ENCODE results near the gene MT1H.
"Not testable (repeated sequence)": the region's sequence is repeated elsewhere in the genome, so short reads cannot be mapped to it uniquely, and the experiment has no call there.

Gene MT1H

GRCh38 chr16:56669005-56669839 lies at the start of gene MT1H:
MT1H (plus strand) TSS chr16:56669814; CDS start chr16:56669885, 71 bp downstream.
- no peak for DNase-seq

DNA sequence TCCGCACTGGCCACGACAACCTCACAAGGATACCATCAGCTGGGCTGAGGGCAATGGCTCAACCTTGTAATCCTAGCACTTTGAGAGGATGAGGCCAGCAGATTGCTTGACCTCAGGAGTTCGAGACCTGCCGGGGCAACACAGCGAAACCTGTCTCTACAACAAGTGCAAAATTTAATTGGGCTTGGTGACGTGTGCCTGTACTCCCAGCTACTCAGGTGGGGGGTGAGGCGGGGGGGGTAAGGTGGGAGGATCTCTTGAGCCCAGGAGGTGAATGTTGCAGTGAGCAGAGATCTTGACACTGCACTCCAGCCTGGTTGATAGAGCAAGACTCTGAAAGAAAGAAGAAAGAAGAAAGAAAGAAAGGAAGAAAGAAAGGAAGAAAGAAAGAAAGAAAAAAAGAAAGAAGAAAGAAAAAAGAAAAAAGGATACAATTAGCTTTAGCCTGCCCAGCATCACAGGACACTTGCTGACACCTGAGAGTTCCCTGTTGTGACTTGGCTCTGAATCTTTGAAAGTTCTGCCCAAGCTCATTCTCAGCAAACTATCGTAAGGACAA lies 49.2 kb upstream of the MT1H start:
- DNase-seq: no peak

DNA sequence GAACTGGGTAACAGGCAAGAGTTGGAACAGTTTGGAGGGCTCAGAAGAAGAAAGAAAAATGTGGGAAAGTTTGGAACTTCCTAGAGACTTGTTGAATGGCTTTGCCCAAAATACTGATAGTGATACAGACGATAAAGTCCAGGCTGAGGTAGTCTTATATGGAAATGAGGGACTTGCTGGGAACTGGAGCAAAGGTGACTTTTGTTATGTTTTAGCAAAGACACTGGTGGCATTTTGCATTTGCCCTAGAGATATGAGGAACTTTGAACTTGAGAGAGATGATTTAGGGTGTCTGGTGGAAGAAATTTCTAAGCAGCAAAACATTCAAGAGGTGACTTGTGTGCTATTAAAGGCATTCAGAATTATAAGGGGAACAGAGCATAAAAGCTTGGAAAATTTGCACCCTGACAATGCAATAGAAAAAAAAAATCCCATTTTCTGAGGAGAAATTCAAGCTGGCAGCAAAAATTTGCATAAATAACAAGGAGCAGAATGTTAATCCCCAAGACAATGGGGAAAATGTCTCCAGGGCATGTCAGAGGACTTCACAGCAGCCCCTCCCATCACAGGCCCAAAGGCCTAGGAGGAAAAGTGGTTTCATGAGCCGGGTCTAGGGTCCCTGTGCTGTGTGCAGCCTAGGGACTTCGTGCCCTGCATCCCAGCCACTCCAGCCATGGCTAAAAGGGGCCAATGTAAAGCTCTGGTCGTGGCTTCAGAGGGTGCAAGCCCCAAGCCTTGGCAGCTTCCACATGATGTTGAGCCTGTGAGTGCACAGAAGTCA lies 47.8 kb upstream of the MT1H start:
- not testable (repeated sequence) for DNase-seq

GRCh38 chr16:56623184-56623583 lies 46.4 kb upstream of the MT1H start:
- not testable (repeated sequence) for DNase-seq

DNA sequence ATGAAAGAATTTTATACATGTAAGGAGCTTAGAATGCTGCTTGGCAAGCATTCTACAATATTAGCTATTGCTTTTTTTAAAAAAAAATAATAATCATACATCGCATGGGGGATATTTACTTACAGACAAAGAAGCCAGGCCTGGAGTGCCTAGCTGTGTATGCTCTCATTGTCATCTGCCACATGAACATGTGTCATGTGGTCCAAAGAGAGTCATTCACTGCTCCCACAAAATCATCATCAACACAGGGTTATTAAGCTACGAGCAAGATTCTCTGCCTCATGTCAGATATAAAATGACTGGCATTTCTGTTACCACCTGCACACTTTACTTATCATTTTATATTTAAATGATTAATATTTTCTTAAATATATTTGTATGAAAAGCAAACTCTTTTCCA lies 46.0 kb upstream of the MT1H start:
- DNase-seq: no peak

DNA sequence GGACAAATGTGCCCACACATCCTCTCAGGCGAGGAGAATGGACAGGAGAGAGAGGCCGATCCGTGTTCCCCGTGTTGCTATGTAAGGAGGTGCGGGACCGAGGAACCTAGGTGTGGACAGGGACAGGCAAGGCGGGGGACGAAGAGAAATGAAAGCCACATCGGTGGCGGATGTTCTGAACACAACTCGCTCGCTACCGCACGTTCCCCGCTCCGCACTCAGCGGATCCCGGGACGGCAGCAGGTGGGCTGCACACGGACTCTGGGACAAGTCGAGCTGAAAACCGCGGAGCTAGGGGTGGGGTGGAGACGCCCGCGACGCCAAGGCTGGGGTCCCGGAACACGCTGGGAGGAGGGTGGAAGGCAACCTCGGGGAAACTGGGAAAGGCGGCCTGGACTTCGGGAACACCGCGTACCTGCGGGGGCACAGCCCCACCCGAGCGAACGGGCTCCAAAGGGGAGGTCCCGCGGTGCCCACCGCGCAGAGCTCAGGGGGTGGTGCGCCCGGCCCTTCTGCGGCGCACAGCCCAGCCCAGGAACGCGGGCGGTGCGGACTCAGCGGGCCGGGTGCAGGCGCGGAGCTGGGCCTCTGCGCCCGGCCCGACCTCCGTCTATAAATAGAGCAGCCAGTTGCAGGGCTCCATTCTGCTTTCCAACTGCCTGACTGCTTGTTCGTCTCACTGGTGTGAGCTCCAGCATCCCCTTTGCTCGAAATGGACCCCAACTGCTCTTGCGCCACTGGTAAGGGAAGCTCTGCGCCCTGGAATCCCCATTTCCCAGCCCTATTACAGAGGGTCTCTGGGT lies 44.3 kb upstream of the MT1H start, which contains the start of gene MT1E:
Gene MT1E (plus strand): TSS at position 642 of the 803 bp plus-strand sequence. CDS start 71 bp downstream, at position 713.
- peak; percentile 73 for DNase-seq

DNA sequence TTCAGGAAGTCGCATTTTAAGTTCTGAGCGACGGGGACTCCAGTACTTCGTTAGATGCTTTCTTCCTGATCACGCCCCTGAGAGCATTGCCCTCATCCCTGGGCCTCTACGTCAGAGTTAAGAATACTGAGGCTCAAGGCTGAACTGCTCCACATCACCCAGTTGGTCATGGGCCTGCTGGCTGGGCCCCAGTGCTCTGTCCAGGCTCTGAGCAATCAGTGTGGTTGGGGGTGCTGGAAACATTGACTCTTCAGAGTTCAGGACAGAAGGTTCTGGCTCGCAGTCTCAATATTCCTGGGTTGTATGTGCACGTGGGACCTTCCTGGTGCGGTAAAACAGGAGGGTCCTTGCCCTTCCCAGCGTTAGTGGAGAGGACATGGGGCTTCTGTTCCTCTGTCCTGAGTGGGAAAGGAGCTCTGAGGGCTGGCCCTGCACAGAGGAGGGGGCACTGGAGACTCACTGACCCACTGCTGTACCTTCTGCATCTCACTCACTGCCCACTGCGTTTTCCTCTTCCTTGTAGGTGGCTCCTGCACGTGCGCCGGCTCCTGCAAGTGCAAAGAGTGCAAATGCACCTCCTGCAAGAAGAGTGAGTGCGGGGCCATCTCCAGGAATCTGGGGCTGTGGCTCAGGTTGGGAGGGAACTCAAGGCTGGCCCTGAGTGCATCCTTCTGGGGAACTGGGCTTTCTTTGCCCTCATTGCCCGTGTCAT lies 43.5 kb upstream of the MT1H start:
- DNase-seq: peak; percentile 73

DNA sequence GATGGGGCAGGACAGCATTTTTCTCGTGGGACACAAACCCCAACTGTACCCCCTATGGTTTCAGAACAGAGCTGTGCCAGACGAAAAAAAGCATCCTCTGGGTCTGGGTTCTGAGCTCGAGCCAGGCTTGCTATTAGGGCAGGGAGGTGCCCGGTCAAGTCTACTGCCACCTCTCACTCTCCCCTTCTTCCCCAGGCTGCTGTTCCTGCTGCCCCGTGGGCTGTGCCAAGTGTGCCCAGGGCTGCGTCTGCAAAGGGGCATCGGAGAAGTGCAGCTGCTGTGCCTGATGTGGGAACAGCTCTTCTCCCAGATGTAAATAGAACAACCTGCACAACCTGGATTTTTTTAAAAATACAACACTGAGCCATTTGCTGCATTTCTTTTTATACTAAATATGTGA lies 42.9 kb upstream of the MT1H start:
- no peak for DNase-seq

DNA sequence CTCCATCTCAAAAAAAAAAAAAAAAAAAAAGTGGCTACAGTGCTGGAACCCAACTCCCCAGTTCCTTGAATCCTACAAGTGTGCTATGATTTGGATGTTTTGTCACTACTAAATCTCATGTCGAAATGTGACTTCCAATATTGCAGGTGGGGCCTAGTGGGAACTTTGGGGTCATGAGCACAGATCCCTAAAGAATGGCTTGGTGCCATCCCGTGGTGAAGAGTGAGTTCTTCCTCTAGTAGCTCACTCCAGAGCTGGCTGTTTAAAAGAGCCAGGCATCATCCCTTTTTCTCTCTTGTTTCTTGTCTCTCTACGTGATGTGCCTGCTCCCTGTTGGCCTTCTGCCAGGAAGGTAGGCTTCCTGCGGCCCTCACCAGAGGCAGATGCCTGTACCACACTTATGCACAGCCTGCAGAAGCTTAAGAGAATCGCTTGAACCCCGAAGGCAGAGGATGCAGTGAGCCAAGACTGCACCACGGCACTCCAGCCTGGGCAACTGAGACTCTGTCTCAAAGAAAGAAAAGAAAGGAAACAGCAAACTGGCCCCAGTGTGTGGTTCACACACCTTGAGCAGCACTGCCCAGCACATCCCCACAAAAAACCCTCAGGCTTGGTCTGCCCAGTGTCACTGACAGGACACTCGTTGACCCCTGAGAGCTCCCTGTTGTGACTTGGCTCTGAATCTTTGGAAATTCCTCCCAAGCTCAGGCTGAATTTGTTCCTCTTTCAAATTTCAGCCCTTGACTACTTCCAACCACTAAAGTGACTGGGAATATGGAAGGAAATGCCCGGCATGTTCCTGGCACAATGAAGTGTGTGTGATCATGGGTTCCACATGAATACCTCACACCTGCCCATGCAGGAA lies 40.9 kb upstream of the MT1H start:
- DNase-seq: no peak

- DNase-seq: no peak
Observed at GRCh38 chr16:56629531-56629930, 40.1 kb upstream of the MT1H start.

DNA sequence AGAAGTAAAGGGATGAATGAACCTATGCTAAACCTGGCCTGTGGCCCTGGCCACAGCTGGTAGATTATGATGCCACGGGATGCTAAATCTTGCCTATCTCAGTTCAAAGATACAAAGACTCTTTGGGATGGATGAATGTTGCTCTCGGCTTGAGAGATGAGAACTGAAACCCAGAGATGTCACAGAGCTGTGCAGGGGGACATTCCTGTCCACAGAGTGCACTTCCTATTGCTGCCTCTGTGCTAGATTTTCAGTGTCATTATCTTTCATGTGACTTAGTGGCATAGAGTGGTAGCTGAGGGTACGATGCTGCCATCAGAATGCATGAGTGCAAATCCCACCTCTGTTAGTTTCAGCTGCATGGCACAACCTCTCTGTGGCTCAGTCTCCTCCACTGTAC lies 39.5 kb upstream of the MT1H start:
- no peak for DNase-seq

DNA sequence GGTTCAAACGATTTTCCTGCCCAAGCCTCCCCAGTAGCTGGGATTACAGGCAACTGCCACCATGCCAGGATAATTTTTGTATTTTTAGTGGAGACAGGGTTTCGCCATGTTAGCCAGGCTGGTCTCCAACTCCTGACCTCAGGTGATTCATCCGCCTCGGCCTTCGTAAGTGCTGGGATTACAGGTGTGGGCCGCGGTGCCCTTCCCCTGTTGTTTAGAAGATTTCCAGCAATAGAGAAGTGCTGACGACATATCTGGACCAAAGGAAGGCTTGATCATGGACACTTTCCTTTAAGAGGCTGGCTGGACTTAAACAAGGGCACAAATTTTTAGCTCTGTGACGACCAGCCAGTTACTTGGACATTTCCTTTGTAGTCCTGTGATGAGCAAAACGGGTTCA lies 38.4 kb upstream of the MT1H start:
- no peak for DNase-seq

GRCh38 chr16:56631832-56632155 lies 37.8 kb upstream of the MT1H start:
- no peak for DNase-seq

DNA sequence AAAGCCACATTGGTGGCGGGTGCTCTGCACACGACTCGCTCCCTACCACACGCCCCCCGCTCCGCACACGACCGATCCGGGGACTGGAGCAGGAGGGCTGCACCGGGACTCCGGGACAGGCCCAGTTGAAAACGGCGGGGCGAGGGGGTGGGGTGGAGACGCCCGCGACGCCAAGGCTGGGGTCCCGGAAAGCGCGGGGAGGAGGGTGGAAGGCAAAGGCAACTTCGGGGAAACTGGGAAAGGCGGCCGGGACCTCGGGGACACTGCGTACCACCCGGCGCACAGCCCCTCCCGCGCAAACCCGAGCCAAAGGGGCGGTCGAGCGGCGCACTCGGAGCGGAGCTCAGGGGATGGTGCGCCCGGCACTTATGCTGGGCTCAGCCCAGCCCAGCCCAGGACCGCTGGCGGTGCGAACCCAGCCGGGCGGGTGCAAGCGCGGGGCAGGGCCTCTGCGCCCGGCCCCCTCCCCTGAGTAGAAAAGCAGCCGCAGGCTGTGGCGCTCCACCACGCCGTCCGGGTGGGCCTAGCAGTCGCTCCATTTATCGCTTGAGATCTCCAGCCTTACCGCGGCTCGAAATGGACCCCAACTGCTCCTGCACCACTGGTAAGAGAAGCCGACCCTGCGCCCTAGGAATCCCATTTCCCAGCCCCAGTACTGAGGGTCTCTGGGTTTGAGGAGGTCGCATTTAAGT lies 37.3 kb upstream of the MT1H start, which contains the start of gene MT1M:
Gene MT1M (plus strand): TSS at position 504 of the 692 bp plus-strand sequence. CDS start 73 bp downstream, at position 577.
- DNase-seq: no peak

DNA sequence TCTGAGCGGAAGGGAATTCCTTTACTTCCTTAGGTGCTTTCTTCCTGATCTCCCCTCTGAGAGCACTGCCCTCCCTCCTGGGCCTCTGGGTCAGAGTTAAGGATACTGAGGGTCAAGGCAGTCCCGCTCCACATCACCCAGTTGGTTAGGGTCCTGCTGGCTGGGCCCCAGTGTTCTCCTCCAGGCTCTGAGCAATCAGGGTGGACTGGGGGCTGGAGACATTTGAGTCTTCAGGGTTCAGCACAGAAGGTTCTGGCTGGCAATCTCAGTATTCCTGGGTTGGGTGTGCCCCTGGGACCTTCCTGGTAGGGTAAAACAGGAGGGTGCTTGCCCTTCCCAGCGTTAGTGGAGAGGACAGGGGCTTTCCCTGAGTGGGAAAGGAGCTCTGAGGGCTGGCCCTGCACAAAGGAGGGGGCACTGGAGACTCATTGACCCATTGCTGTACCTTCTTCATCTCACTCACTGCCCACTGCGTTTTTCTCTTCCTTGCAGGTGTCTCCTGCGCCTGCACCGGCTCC lies 36.7 kb upstream of the MT1H start:
- DNase-seq: no peak

- no peak for DNase-seq
Observed at GRCh38 chr16:56633535-56633934, 36.1 kb upstream of the MT1H start.

DNA sequence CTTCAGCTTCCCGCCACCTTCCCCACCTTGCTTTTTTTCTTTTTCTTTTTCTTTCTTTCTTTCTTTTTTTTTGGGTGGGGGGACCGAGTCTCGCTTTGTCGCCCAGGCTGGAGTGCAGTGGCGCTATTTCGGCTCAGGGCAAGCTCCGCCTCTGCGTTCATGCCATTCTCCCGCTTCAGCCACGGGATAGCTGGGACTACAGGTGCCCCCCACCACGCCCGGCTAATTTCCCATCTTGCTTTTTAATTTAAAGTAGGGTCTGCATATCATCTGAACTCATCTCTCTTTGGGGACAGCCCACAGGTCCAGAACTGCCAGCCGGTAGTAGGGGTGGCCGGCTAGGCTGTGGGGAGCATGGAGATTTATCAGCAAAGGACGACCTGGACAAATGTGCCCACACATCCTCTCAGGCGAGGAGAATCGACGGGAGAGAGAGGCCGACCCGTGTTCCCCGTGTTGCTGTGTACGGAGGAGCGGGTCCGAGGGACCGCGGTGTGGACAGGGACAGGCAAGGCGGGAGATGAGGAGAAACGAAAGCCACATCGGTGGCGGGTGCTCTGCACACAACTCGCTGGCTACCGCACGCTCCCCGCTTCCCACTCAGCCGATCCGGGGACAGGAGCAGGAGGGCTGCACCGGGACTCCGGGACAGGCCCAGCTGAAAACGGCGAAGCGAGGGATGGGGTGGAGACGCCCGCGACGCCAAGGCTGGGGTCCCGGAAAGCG lies 34.7 kb upstream of the MT1H start:
- DNase-seq: no peak

- no peak for DNase-seq
Observed at GRCh38 chr16:56635441-56635967, 34.1 kb upstream of the MT1H start.

All from T1000 (cell line).